ENCODE results near the gene LSM5.

The LSM5 gene

DNA sequence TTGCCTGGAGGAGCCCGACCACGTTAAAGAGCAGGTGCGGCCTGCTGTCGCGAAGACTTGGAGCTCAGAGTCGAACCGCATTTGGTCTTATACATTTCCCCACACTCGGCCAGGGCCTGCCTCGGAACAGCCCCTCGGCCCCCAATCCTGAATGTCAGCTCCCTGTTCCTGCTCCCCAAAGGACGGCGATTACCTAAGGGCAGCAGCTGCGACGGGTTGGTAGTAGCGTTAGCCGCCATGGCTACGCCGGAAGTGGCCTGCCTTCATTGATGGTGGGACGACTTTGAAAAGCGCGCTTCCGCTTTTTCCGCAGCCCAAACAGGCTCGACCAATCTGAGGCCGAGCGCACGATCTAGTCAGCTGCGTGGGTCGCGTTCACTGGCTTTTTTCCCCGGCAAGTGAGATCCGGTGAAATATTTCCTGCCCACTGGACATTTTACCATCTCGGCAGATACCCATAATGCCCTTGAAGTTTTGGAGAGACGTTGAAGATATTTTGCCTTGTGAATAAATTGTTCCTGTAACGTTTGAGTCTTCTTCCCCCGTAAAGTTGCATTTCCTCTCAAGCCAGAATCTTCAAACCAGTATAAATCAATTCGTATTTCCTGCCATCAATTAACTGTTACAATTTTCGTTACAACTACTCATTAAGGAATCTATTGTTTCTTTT, at the start of gene LSM5:
LSM5 (minus strand) TSS at position 254 of the 670 bp plus-strand sequence; CDS start at position 239, 15 bp downstream.
- DNase-seq (ENCODE audit: low spot score) = peak; percentile 94

DNA sequence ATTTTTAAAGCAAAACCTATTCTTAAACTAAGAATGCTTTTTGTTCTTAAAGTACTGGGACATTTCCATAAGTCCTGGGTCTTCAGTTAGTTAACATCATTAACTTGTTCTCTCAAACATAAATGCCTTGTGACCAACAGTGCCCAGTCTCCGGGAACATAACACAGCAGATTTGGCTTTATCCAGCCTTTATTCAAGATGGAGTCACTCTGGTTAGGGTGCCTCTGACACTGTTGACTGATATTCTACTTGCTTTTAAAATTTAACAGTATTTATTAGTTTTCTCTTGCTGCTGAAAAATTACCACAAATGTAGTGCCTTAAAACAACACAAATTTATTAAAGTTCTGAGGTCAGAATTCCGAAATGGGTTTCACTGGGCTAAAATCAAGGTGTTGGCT, 49.2 kb upstream of the LSM5 start:
- DNase-seq (ENCODE audit: low spot score) = no peak

GRCh38 chr7:32537760-32538159, 47.6 kb upstream of the LSM5 start:
- no peak for DNase-seq (ENCODE audit: low spot score)

DNA sequence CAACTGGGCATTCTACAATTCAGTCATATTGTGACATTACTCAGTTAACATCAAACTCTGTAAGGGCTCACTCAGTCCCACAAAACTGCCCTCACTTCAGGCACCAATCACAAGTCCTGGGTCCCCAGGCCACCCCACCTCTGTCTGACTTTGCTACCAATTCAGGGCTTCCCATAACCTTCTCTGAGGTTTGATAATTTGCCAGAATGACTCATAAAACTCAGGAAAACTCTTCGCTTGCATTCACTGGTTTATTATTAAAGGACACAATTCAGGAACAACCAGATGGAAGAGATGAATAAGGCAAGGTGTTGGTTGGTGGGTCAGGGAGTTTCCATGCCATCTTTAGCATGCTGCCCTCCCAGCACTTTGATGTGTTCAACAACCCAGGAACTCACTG, 46.4 kb upstream of the LSM5 start:
- peak; percentile 56 for DNase-seq (ENCODE audit: low spot score)

DNA sequence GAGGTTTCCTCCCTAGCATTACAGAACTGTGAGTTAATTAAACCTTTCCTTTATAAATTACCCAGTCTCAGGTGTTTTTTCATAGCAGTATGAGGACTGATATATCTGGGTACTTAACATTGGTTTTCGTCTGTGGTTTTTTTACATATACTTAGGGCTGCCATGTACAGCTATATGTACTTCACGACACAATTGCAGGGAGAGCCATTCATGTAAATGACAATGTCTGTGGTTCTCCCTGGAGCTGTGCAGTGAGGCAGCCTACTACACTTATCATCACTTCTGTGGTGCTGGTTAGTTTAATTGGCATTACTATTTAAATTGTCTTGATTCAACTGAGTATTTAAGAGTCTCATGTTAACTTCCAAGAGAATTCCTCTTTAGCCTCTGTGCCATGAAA, 45.8 kb upstream of the LSM5 start:
- DNase-seq (ENCODE audit: low spot score) = no peak

GRCh38 chr7:32535162-32535702, 45.1 kb upstream of the LSM5 start:
- DNase-seq (ENCODE audit: low spot score) = no peak

GRCh38 chr7:32533276-32534029, 43.3 kb upstream of the LSM5 start:
- no peak for DNase-seq (ENCODE audit: low spot score)

- no peak for DNase-seq (ENCODE audit: low spot score)
Observed at GRCh38 chr7:32532716-32533115, 42.5 kb upstream of the LSM5 start.

- DNase-seq (ENCODE audit: low spot score) = no peak
Observed at GRCh38 chr7:32532086-32532485, 41.9 kb upstream of the LSM5 start.

DNA sequence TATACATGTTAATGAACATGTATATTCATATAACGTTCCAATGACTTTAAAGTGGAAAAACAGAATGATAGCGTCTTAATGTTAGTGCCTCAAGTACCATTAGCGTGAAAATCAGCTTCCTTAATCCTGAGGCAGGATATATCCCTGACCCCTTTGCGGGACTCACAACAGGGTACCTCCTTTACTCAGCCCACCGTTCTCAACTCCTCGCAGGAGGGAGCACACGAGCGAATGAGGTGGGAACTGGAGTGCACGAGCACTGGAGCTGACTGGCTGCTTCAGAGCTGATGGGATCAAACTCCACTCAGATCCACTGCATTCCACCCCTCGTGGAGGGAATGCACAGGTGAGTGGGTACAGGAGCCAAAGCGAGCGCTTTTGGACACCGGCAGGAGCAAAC, 41.2 kb upstream of the LSM5 start:
- no peak for DNase-seq (ENCODE audit: low spot score)

- no peak for DNase-seq (ENCODE audit: low spot score)
Observed at GRCh38 chr7:32525839-32526238, 35.7 kb upstream of the LSM5 start.

GRCh38 chr7:32524631-32525030, 34.5 kb upstream of the LSM5 start:
- no peak for DNase-seq (ENCODE audit: low spot score)

DNA sequence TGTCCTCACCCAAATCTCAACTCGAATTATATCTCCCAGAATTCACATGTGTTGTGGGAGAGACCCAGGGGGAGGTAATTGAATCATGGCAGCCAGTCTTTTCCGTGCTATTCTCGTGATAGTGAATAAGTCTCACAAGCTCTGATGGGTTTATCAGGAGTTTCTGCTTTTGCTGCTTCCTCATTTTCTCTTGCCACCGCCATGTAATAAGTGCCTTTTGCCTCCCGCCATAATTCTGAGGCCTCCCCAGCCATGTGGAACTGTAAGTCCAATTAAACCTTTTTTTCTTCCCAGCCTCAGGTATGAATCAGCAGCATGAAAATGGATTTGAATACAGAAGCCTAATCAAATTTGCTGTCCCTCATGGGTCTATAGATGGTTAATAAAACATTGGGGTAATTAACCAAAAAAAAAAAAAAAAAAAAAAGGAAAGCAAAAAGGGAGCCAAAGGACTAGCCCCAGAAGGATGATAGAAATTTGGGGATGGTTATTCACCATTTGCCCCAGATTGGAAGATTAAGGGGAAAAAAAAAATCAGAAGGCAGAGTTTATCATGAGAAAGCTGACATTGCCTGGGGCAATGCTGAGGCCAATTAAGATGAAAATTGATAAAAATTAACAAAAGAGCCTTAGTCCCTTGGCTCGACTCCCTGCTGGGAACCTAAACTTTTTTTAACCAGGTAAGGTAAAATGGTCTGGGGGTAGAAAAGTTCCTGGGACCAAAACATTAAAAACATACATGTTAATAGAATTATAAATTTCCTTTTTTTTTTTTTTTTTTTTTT, 32.8 kb upstream of the LSM5 start:
- DNase-seq (ENCODE audit: low spot score) = no peak

DNA sequence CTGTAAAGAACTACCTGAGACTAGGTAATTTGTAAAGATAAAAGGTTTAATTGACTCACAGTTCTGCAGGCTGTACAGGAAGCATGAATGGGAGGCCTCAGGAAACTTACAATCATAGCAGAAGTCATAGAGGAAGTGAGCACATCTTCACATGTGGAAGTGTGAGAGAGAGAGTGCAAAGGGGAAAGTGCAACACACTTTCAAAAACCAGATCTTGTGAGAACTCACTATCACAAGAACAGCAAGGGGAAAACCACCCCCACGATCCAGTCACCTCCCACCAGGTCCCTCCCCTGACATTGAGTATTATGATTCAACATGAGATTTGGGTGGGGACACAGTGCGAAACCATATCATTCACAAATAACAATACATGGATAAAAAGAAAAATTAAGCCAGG, 29.6 kb upstream of the LSM5 start:
- DNase-seq (ENCODE audit: low spot score) = no peak

GRCh38 chr7:32518534-32519140, 28.5 kb upstream of the LSM5 start:
- peak; percentile 31 for DNase-seq (ENCODE audit: low spot score)

GRCh38 chr7:32516551-32517100, 26.4 kb upstream of the LSM5 start:
- DNase-seq (ENCODE audit: low spot score) = no peak

GRCh38 chr7:32515890-32516550, 25.8 kb upstream of the LSM5 start:
- no peak for DNase-seq (ENCODE audit: low spot score)

GRCh38 chr7:32513210-32513609, 23.0 kb upstream of the LSM5 start:
- DNase-seq (ENCODE audit: low spot score) = no peak

- no peak for DNase-seq (ENCODE audit: low spot score)
Observed at GRCh38 chr7:32511791-32512190, 21.6 kb upstream of the LSM5 start.

GRCh38 chr7:32507414-32507813, 17.2 kb upstream of the LSM5 start:
- no peak for DNase-seq (ENCODE audit: low spot score)
